Panc1 (cell line): ENCODE results near the gene MTHFSD. TPM values are rescaled to one million over a fixed set of nuclear protein-coding genes. Genes with fewer than 3 reads are reported as not detected.

Experiments
- ATAC-seq: fragments of 200-7000 bp; cut with Tn5 transposase; 2 replicates; pipeline ENCODE4 v1.9.1; 2020; ENCODE audit warnings: mild to moderate bottlenecking, moderate library complexity
- BruUV-seq: library from RNA; stranded (reverse); fragments of 400-500 nt; replicated peaks from 2 replicates; lab custom pipeline; 2021; lab: Mats Ljungman, UMichigan
- CTCF ChIA-PET: fragments of 300-600 bp; sonication (Branson Sonifier 250); formaldehyde crosslinking; loops from one replicate; lab custom pipeline; 2022; ENCODE audit warnings: antibody characterized with exemption; lab: Charles Lee
- POLR2A ChIA-PET: fragments of 300-600 bp; sonication (Branson Sonifier 250); formaldehyde crosslinking; loops from one replicate; lab custom pipeline; 2022; ENCODE audit warnings: antibody characterized with exemption; lab: Charles Lee
- DNase-seq: peaks from one replicate; pipeline ENCODE4 v3.0.0-alpha.2; 2010; ENCODE audit warnings: low read depth, low spot score
- H3K27ac ChIP-seq: 2 replicates; pipeline ENCODE4 v1.5.1; 2011; ENCODE audit warnings: mild to moderate bottlenecking, low read length, inconsistent platforms
- H3K27me3 ChIP-seq: fragments of 200-500 bp; sonication (Bioruptor generic); 2 replicates; pipeline ENCODE4 v1.6.0; 2014; ENCODE audit warnings: low read length, inconsistent platforms; ENCODE audit not compliant: control insufficient read depth, insufficient read depth
- H3K36me3 ChIP-seq: fragments of 200-500 bp; sonication (Bioruptor generic); 2 replicates; pipeline ENCODE4 v1.5.1; 2014; ENCODE audit warnings: inconsistent platforms, mild to moderate bottlenecking, low read length, moderate library complexity; ENCODE audit not compliant: control insufficient read depth, insufficient read depth
- H3K4me1 ChIP-seq: 2 replicates; pipeline ENCODE4 v1.5.1; 2011; ENCODE audit warnings: inconsistent platforms, mild to moderate bottlenecking, low read length, moderate library complexity; ENCODE audit not compliant: control insufficient read depth, insufficient read depth
- H3K4me3 ChIP-seq, 2 experiments: 2 replicates each; pipeline ENCODE4 v1.5.1; 2011 to 2012; ENCODE audit warnings: low read depth in 2 of 2, low read length in 2 of 2, mild to moderate bottlenecking in 2 of 2, inconsistent platforms in 1 of 2, moderate library complexity in 1 of 2
- H3K9me3 ChIP-seq: fragments of 200-500 bp; sonication (Bioruptor generic); 2 replicates; pipeline ENCODE4 v1.5.1; 2014; ENCODE audit warnings: low read depth, mild to moderate bottlenecking, inconsistent platforms, low read length, moderate library complexity; ENCODE audit not compliant: control insufficient read depth, insufficient read depth
- CTCF ChIP-seq: fragments of 450-650 bp; IDR thresholded peaks from 2 replicates; pipeline ENCODE4 v1.5.1; 2017; ENCODE audit warnings: mild to moderate bottlenecking
- POLR2AphosphoS5 ChIP-seq: IDR thresholded peaks from 2 replicates; pipeline ENCODE4 v1.6.1; 2012; ENCODE audit warnings: mild to moderate bottlenecking, low read depth, low read length, moderate library complexity
- REST ChIP-seq, 2 experiments: IDR thresholded peaks; 2 replicates each; pipeline ENCODE4 v1.6.1; 2011 to 2012; ENCODE audit warnings: low read depth in 2 of 2, control low read depth in 1 of 2, low read length in 1 of 2, mild to moderate bottlenecking in 1 of 2, moderate library complexity in 1 of 2; ENCODE audit not compliant: insufficient read depth in 1 of 2
- SIN3A ChIP-seq: IDR thresholded peaks from 2 replicates; pipeline ENCODE4 v1.6.1; 2012; ENCODE audit warnings: low read depth, mild to moderate bottlenecking, low read length, moderate library complexity, borderline replicate concordance; ENCODE audit not compliant: insufficient read depth
- TCF7L2 ChIP-seq: IDR thresholded peaks from 2 replicates; pipeline ENCODE4 v1.6.1; 2011; ENCODE audit warnings: mild to moderate bottlenecking, low read depth, low read length, inconsistent platforms
- in situ Hi-C: cut with HindIII; loops from 2 replicates; pipeline ENCODE4 v1.10.0; 2016; ENCODE audit warnings: low sequenced_read_pairs, low pct_unique_long_range_greater_than_20kb
- intact Hi-C: fragments of 100-400 bp; cut with micrococcal nuclease; formaldehyde crosslinking; loops from one replicate; pipeline ENCODE4 v1.10.0; 2022; ENCODE audit not compliant: unreplicated experiment
- total RNA-seq: library from RNA; stranded (reverse); gene quantifications from one replicate; pipeline ENCODE4 v1.2.1, GENCODE V29; 2021; ENCODE audit not compliant: unreplicated experiment

Gene MTHFSD
- total RNA-seq, 1 experiment from 2014 or later: 16.5 TPM

- TF ChIP-seq SIN3A (no peak), REST (IDR thresholded peaks at IDR 0.05; ENCODE audit: insufficient read depth in 1 of 2, low read depth in 2 of 2, low read length in 1 of 2) (no peak), POLR2AphosphoS5 (no peak), CTCF (no peak), TCF7L2 (no peak)
Measured at GRCh38 chr16:86497551-86498021, 57.4 kb downstream of the MTHFSD start.

GRCh38 chr16:86496929-86497461, 58.0 kb downstream of the MTHFSD start:
- CTCF ChIA-PET: interaction anchor here (0.6 kb wide), 1 partner anchor 90 kb away, joined by 3 read pairs; no protein-coding TSS in a partner anchor

More at GRCh38 chr16:86497551-86498021, 57.4 kb downstream of the MTHFSD start:
- Histone ChIP-seq H3K36me3 (no peaks in the 10 kb centered on the region), H3K9me3 (no peaks in the 10 kb centered on the region), H3K27me3 (peaks cover 23% of the 10 kb centered on the region), H3K4me1 (peaks cover 3% of the 10 kb centered on the region; the same call in 1 of the 2 replicates), H3K27ac (no peak overlapping the region), H3K4me3 (no peak overlapping the region)
- CTCF ChIA-PET: interaction anchor here (0.6 kb wide), 1 partner anchor 91 kb away, joined by 3 read pairs; no protein-coding TSS in a partner anchor
- BruUV-seq: no TSS peak
- DNase-seq: no peak
- POLR2A ChIA-PET: no interaction called here
- intact Hi-C loops: no loop called here
- no peak for ATAC-seq
- in situ Hi-C loops: no loop called here

More at GRCh38 chr16:86496929-86497461, 58.0 kb downstream of the MTHFSD start:
- Histone ChIP-seq H3K27me3 (peaks cover 24% of the 10 kb centered on the region; the same call in 1 of the 2 replicates), H3K27ac (no peak overlapping the region), H3K4me1 (peaks cover 3% of the 10 kb centered on the region; the same call in 1 of the 2 replicates), H3K4me3 (no peak overlapping the region), H3K9me3 (no peaks in the 10 kb centered on the region), H3K36me3 (no peaks in the 10 kb centered on the region)
- intact Hi-C loops (no loop called here), in situ Hi-C loops (no loop called here)
- no peak for DNase-seq
- POLR2A ChIA-PET: no interaction called here
- no TSS peak for BruUV-seq
- ATAC-seq: no peak
- TF ChIP-seq TCF7L2 (no peak), REST (IDR thresholded peaks at IDR 0.05; ENCODE audit: insufficient read depth in 1 of 2, low read depth in 2 of 2, low read length in 1 of 2) (no peak), CTCF (no peak), POLR2AphosphoS5 (no peak), SIN3A (no peak)
